K562 (cell line): Measurements from ENCODE around the gene USP5. TPM values are rescaled to one million over a fixed set of nuclear protein-coding genes. Genes with fewer than 3 reads are reported as not detected.

Experiments
- ARHGAP35 ChIP-seq: fragments of 450-650 bp; IDR thresholded peaks from 2 replicates; pipeline ENCODE4 v1.6.1; 2018; ENCODE audit not compliant: partially characterized antibody
- CHD1 ChIP-seq: fragments of 200-600 bp; sonication (generic); IDR thresholded peaks from one replicate; pipeline ENCODE4 v1.6.1; 2012; ENCODE audit warnings: mild to moderate bottlenecking, moderate library complexity, low read length, inconsistent platforms
- KLF16 ChIP-seq: IDR thresholded peaks from 2 replicates; pipeline ENCODE4 v1.6.1; 2016; ENCODE audit warnings: antibody characterized with exemption
- MED1 ChIP-seq: sonication (generic); formaldehyde crosslinking; IDR thresholded peaks from 2 replicates; pipeline ENCODE4 v1.8.1; 2023; ENCODE audit warnings: missing genetic modification reagents, borderline replicate concordance
- MYBL2 ChIP-seq, 2 experiments: fragments of 450-650 bp in 1 of 2; sonication (generic) in 1 of 2; formaldehyde crosslinking in 1 of 2; IDR thresholded peaks; 2 replicates each; pipeline versions ENCODE4 v1.6.1 to v1.8.1; 2017 to 2022; ENCODE audit warnings: borderline replicate concordance in 1 of 2, inconsistent platforms in 1 of 2, low read depth in 1 of 2, mild to moderate bottlenecking in 1 of 2, missing genetic modification reagents in 1 of 2, moderate library complexity in 1 of 2
- NCOA6 ChIP-seq: fragments of 450-650 bp; IDR thresholded peaks from 2 replicates; pipeline ENCODE4 v1.6.1; 2017; ENCODE audit warnings: mild to moderate bottlenecking
- POLR2B ChIP-seq: fragments of 450-650 bp; IDR thresholded peaks from 2 replicates; pipeline ENCODE4 v1.6.1; 2018; ENCODE audit warnings: low read depth; ENCODE audit not compliant: partially characterized antibody
- SMARCA4 ChIP-seq: fragments of 450-650 bp; IDR thresholded peaks from 2 replicates; pipeline ENCODE4 v1.6.1; 2016
- SOX6 ChIP-seq: fragments of 450-650 bp; IDR thresholded peaks from 2 replicates; pipeline ENCODE4 v1.6.1; 2014; ENCODE audit warnings: mild to moderate bottlenecking
- TRIM24 ChIP-seq, 2 experiments: fragments of 450-650 bp; IDR thresholded peaks; 2 replicates each; pipeline ENCODE4 v1.6.1; 2016
- ZFP1 ChIP-seq: fragments of 450-650 bp; formaldehyde crosslinking; IDR thresholded peaks from 2 replicates; pipeline ENCODE4 v1.4.0; 2020; ENCODE audit warnings: mild to moderate bottlenecking, mixed read lengths
- ZNF12 ChIP-seq: sonication (generic); formaldehyde crosslinking; IDR thresholded peaks from 2 replicates; pipeline ENCODE4 v1.4.0; 2020; ENCODE audit warnings: mild to moderate bottlenecking, missing genetic modification reagents
- ZNF121 ChIP-seq: sonication (generic); formaldehyde crosslinking; conservative IDR thresholded peaks from 2 replicates; pipeline ENCODE4 v1.8.0; 2022; ENCODE audit warnings: missing genetic modification reagents
- ZNF184 ChIP-seq: sonication (generic); formaldehyde crosslinking; IDR thresholded peaks from 2 replicates; pipeline ENCODE4 v1.5.0; 2020; ENCODE audit warnings: missing genetic modification reagents
- polyA plus RNA-seq, 8 experiments: library from polyadenylated mRNA; depleted of rRNA in 4 of 8; stranded (reverse) in 5 of 8; unstranded in 3 of 8; fragments of >200 nt; fragmentation: Nextera tagmentation in 2 of 8; fragmentation: Illumina TruSeq in 1 of 8; extraction: Ambion mirVana in 2 of 8; extraction: Trizol in 1 of 8; gene quantifications; 2 replicates each; pipeline versions ENCODE4 v1.2.1 to v1.2.3, GENCODE V29; 2011 to 2014; ENCODE audit warnings: inconsistent platforms in 1 of 8, missing spikeins in 1 of 8
- total RNA-seq, 7 experiments: library from RNA; depleted of rRNA in 6 of 7; stranded (reverse); fragments of >200 nt in 6 of 7; fragmentation: Illumina TruSeq in 2 of 7; extraction: Trizol in 2 of 7; gene quantifications; 2 replicates each; pipeline versions ENCODE4 v1.2.1 to v1.2.3, GENCODE V29; 2011 to 2021; ENCODE audit warnings: low replicate concordance in 1 of 7
- TF ChIP-seq, protein P1 (sequence below): sonication (generic); formaldehyde crosslinking; IDR thresholded peaks from 2 replicates; pipeline ENCODE4 v1.8.0; 2022; ENCODE audit warnings: mild to moderate bottlenecking, missing genetic modification reagents
- TF ChIP-seq, protein P2 (sequence below): IDR thresholded peaks from 2 replicates; pipeline ENCODE4 v1.6.1; 2011; ENCODE audit warnings: borderline replicate concordance, low read depth, mild to moderate bottlenecking, moderate library complexity, low read length; ENCODE audit not compliant: insufficient read depth, poor library complexity, severe bottlenecking
- TF ChIP-seq, protein P3 (sequence below): sonication (generic); formaldehyde crosslinking; IDR thresholded peaks from 2 replicates; pipeline ENCODE4 v1.8.1; 2022; ENCODE audit warnings: missing genetic modification reagents

USP5 gene
- total and polyA plus RNA-seq, 9 of the 15 experiments (the other 6 are each of a cell fraction or from before 2014, with no cell fraction given): 1.4 to 107 (median 48.6) TPM

DNA sequence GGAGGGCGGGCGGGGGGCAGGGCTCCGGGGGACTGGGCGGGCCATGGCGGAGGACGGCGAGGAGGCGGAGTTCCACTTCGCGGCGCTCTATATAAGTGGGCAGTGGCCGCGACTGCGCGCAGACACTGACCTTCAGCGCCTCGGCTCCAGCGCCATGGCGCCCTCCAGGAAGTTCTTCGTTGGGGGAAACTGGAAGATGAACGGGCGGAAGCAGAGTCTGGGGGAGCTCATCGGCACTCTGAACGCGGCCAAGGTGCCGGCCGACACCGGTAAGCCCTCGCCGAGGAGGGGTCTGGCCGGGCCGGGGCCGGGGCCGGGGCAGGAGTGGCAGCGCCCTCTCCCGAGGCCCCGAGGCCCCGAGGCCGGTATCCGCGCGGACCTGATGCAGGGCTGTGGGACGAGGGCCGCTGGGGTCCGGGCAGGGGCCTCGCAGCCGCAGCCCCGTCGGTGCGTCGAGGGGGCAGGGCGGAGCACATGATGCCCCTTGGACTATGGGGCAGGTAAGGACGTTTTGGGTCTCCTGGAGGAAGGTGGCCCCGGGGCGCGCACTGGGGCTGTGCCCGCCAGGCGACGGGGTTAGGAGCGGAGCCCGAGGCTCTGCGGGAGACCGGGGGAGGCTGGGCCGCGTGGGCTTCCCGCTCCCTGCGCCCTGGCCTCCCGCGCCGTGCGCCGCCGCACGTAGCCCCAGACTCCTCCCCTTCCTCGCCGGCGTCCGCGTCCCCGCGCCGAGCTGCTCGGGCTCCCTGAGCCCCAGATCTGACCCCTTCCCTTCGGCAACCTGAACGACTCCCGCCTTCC is 15.7 kb downstream of the USP5 start, which contains the start of gene TPI1 (continued):
- TF ChIP-seq MED1 (CRISPR knock-in tag) (0 out of 2 replicates have a peak, but pooled peaks have one; percentile 81), KLF16 (no peak), ZFP1 (CRISPR knock-in tag) (no peak), CHD1 (peak; percentile 81), ZNF184 (no peak), TRIM24 (IDR thresholded peaks at IDR 0.05) (no peak), ZNF121 (CRISPR knock-in tag) (no peak), SMARCA4 (no peak), SOX6 (0 out of 2 replicates have a peak, but pooled peaks have one; percentile 7), ARHGAP35 (no peak), NCOA6 (no peak), MYBL2 (IDR thresholded peaks at IDR 0.05; ENCODE audit: low read depth) (no peak), MYBL2 (CRISPR knock-in tag; IDR thresholded peaks at IDR 0.05; ENCODE audit: borderline replicate concordance) (no peak), ZNF12 (peak; percentile 45; the same call in 1 of the 2 replicates), POLR2B (peak; percentile 98)
- TF ChIP-seq, protein P1, sequence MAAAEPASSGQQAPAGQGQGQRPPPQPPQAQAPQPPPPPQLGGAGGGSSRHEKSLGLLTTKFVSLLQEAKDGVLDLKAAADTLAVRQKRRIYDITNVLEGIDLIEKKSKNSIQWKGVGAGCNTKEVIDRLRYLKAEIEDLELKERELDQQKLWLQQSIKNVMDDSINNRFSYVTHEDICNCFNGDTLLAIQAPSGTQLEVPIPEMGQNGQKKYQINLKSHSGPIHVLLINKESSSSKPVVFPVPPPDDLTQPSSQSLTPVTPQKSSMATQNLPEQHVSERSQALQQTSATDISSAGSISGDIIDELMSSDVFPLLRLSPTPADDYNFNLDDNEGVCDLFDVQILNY: no peak
- TF ChIP-seq, protein P2, sequence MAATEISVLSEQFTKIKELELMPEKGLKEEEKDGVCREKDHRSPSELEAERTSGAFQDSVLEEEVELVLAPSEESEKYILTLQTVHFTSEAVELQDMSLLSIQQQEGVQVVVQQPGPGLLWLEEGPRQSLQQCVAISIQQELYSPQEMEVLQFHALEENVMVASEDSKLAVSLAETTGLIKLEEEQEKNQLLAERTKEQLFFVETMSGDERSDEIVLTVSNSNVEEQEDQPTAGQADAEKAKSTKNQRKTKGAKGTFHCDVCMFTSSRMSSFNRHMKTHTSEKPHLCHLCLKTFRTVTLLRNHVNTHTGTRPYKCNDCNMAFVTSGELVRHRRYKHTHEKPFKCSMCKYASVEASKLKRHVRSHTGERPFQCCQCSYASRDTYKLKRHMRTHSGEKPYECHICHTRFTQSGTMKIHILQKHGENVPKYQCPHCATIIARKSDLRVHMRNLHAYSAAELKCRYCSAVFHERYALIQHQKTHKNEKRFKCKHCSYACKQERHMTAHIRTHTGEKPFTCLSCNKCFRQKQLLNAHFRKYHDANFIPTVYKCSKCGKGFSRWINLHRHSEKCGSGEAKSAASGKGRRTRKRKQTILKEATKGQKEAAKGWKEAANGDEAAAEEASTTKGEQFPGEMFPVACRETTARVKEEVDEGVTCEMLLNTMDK: no peak
- TF ChIP-seq, protein P3, sequence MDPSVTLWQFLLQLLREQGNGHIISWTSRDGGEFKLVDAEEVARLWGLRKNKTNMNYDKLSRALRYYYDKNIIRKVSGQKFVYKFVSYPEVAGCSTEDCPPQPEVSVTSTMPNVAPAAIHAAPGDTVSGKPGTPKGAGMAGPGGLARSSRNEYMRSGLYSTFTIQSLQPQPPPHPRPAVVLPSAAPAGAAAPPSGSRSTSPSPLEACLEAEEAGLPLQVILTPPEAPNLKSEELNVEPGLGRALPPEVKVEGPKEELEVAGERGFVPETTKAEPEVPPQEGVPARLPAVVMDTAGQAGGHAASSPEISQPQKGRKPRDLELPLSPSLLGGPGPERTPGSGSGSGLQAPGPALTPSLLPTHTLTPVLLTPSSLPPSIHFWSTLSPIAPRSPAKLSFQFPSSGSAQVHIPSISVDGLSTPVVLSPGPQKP (CRISPR knock-in tag): no peak
